ENCODE measurements around the gene ROR2. TPM values are rescaled to one million over a fixed set of nuclear protein-coding genes. Genes with fewer than 3 reads are reported as not detected.
"Not testable (repeated sequence)": the region's sequence is repeated elsewhere in the genome, so short reads cannot be mapped to it uniquely, and the experiment has no call there.

Gene ROR2
- total RNA-seq, 1 experiment from 2014 or later = not detected

GRCh38 chr9:91614044-91614443 lies 336.0 kb downstream of the ROR2 start:
- CTCF ChIA-PET; ATAC-seq; H4K20me1 ChIP-seq (ENCODE audit: low read length); H3K4me3 ChIP-seq (ENCODE audit: low read length); H3K9me3 ChIP-seq (ENCODE audit: low read length); H3F3A ChIP-seq (ENCODE audit: low read length, unreplicated experiment); H3K27me3 ChIP-seq (ENCODE audit: low read length); DNase-seq; H3K36me3 ChIP-seq (ENCODE audit: low read depth, low read length); intact Hi-C loops (cut with micrococcal nuclease); H3K27ac ChIP-seq (ENCODE audit: low read length); H3K79me2 ChIP-seq (ENCODE audit: low read length); H2AFZ ChIP-seq (ENCODE audit: low read length); H3K4me1 ChIP-seq (ENCODE audit: insufficient read depth, low read length); H3K4me2 ChIP-seq (ENCODE audit: low read length); BruUV-seq (replicated peaks); H3K9me2 ChIP-seq (replicated peaks; ENCODE audit: low read length); POLR2A ChIA-PET (ENCODE audit: unreplicated experiment); H3K9ac ChIP-seq (ENCODE audit: low read length): not testable (repeated sequence)

DNA sequence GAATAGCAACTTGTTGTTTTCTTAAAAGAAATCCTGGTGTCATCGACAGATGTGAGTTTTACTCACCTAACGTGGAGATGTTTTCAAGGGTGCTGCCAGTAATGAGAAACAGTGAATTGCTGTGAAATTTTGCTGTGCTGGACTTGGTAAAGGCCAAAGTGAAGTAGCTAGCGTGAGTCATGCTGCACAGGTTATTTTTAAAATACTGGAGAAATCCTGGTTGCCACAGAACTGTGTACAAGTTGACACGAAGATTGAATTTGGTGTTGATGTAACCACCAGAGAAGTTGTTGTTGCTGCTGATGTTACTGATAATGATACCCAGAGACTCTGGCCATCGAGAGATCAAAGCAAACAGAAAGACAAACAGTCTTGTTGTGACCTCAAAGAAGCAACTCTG lies 338.4 kb downstream of the ROR2 start:
- intact Hi-C loops (cut with micrococcal nuclease) = no loop called here
- BruUV-seq (replicated peaks) = no TSS peak
- no peaks in the 10 kb centered on the region for H3K9me2 ChIP-seq (replicated peaks; ENCODE audit: low read length)
- no peak overlapping the region for H3K4me3 ChIP-seq (ENCODE audit: low read length)
- POLR2A ChIA-PET (ENCODE audit: unreplicated experiment) = no interaction called here
- TF ChIP-seq, protein P1, sequence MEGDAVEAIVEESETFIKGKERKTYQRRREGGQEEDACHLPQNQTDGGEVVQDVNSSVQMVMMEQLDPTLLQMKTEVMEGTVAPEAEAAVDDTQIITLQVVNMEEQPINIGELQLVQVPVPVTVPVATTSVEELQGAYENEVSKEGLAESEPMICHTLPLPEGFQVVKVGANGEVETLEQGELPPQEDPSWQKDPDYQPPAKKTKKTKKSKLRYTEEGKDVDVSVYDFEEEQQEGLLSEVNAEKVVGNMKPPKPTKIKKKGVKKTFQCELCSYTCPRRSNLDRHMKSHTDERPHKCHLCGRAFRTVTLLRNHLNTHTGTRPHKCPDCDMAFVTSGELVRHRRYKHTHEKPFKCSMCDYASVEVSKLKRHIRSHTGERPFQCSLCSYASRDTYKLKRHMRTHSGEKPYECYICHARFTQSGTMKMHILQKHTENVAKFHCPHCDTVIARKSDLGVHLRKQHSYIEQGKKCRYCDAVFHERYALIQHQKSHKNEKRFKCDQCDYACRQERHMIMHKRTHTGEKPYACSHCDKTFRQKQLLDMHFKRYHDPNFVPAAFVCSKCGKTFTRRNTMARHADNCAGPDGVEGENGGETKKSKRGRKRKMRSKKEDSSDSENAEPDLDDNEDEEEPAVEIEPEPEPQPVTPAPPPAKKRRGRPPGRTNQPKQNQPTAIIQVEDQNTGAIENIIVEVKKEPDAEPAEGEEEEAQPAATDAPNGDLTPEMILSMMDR (conservative IDR thresholded peaks at IDR 0.05; ENCODE audit: low read depth, low read length) = no peak
- TF ChIP-seq EZH2phosphoT487 (IDR thresholded peaks at IDR 0.05; ENCODE audit: borderline replicate concordance, low read length) (no peak), EZH2 (IDR thresholded peaks at IDR 0.05; ENCODE audit: low read length, unreplicated experiment) (no peak)
- H3K27me3 ChIP-seq (ENCODE audit: low read length) = no peaks in the 10 kb centered on the region
- H3K4me2 ChIP-seq (ENCODE audit: low read length) = no peak overlapping the region
- H4K20me1 ChIP-seq (ENCODE audit: low read length) = no peaks in the 10 kb centered on the region
- no peaks in the 10 kb centered on the region for H3K4me1 ChIP-seq (ENCODE audit: insufficient read depth, low read length)
- CTCF ChIA-PET = no interaction called here
- ATAC-seq (no peak), DNase-seq (no peak)
- H3F3A ChIP-seq (ENCODE audit: low read length, unreplicated experiment) = no peaks in the 10 kb centered on the region
- H2AFZ ChIP-seq (ENCODE audit: low read length) = no peak overlapping the region
- no peaks in the 10 kb centered on the region for H3K9me3 ChIP-seq (ENCODE audit: low read length)
- no peak overlapping the region for H3K9ac ChIP-seq (ENCODE audit: low read length)
- no peaks in the 10 kb centered on the region for H3K36me3 ChIP-seq (ENCODE audit: low read depth, low read length)
- H3K79me2 ChIP-seq (ENCODE audit: low read length) = no peaks in the 10 kb centered on the region
- no peak overlapping the region for H3K27ac ChIP-seq (ENCODE audit: low read length)

DNA sequence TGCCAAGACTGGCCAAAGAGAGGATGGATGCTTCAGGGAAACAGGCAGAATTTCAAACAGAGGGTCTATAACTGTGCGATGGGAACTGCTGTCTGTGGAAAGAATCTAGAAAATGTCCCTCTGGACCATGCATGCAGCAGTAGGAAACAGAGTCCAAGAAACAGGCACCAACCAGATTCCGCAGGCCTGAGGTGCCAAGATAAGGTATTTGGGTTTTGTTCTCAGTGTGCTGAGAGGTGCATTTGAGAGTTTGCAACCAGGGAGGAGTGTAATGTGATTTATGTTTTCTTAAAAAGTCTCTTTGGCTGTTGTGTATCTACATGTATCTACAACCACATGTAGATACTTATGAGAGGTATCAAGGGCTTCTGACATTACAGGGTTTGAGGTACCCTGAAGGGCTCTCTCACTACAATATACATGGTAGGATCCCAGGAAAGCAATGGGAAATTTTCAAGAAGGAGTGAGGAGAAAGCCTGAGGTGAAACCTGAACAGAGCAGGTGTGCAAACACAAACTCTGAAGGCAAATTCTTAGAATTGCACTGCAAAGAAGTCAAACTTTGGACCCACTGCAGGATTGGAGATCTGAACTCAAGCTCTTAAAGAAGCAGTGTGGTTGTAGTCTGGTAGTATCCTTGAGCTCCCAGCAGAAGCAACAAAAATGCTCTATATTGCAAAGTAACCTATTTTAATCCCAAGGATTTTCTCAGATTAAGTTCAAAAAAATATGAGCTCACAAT lies 343.6 kb downstream of the ROR2 start:
- POLR2A ChIA-PET (ENCODE audit: unreplicated experiment) = no interaction called here
- no peaks in the 10 kb centered on the region for H3K9me3 ChIP-seq (ENCODE audit: low read length)
- intact Hi-C loops (cut with micrococcal nuclease) = loop anchor here (10.0 kb wide), 1 partner anchor 72 kb away; no protein-coding TSS in a partner anchor

More for the DNA sequence above, 343.6 kb downstream of the ROR2 start:
- H3K79me2 ChIP-seq (ENCODE audit: low read length) = no peaks in the 10 kb centered on the region
- H2AFZ ChIP-seq (ENCODE audit: low read length) = no peak overlapping the region
- H4K20me1 ChIP-seq (ENCODE audit: low read length) = no peaks in the 10 kb centered on the region
- TF ChIP-seq EZH2 (IDR thresholded peaks at IDR 0.05; ENCODE audit: low read length, unreplicated experiment) = no peak
- TF ChIP-seq, protein P1 (conservative IDR thresholded peaks at IDR 0.05; ENCODE audit: low read depth, low read length) = no peak
- TF ChIP-seq EZH2phosphoT487 (IDR thresholded peaks at IDR 0.05; ENCODE audit: borderline replicate concordance, low read length) = no peak
- H3K27ac ChIP-seq (ENCODE audit: low read length) = no peak overlapping the region
- H3K36me3 ChIP-seq (ENCODE audit: low read depth, low read length) = no peaks in the 10 kb centered on the region
- H3K4me1 ChIP-seq (ENCODE audit: insufficient read depth, low read length) = peaks cover 15% of the 10 kb centered on the region
- DNase-seq (no peak), ATAC-seq (no peak)
- H3K4me2 ChIP-seq (ENCODE audit: low read length) = no peak overlapping the region
- no TSS peak for BruUV-seq (replicated peaks)
- H3K4me3 ChIP-seq (ENCODE audit: low read length) = no peak overlapping the region
- no peaks in the 10 kb centered on the region for H3K27me3 ChIP-seq (ENCODE audit: low read length)
- no peak overlapping the region for H3K9ac ChIP-seq (ENCODE audit: low read length)
- CTCF ChIA-PET = no interaction called here
- no peaks in the 10 kb centered on the region for H3K9me2 ChIP-seq (replicated peaks; ENCODE audit: low read length)
- H3F3A ChIP-seq (ENCODE audit: low read length, unreplicated experiment) = no peaks in the 10 kb centered on the region

Data from PC-3 (cell line).